Heart right ventricle (tissue), 16 donors: ENCODE data around the gene GNPAT. TPM values are rescaled to one million over a fixed set of nuclear protein-coding genes. Genes with fewer than 3 reads are reported as not detected.

Source experiments
- ATAC-seq, 8 donors: fragments of 200-7000 bp; cut with Tn5 transposase; one replicate each; pipeline ENCODE4 v1.9.1; 2020; ENCODE audit warnings: mild to moderate bottlenecking in 8 of 8, moderate library complexity in 8 of 8, moderate number of reproducible peaks in 1 of 8
- DNase-seq, 2 donors: peaks; one replicate each; pipeline ENCODE4 v3.0.0-alpha.2; 2020
- H3K27ac ChIP-seq, 10 donors: fragments of 200-600 bp; sonication (generic) in 2 of 10; one replicate each; pipeline versions ENCODE4 v1.5.0 to v1.8.0; 2020 to 2022; ENCODE audit warnings: mild to moderate bottlenecking in 3 of 10
- H3K27me3 ChIP-seq, 7 donors: fragments of 200-600 bp; one replicate each; pipeline ENCODE4 v1.8.0; 2021 to 2022; ENCODE audit warnings: mild to moderate bottlenecking in 2 of 7
- H3K36me3 ChIP-seq, 9 donors: fragments of 200-600 bp; sonication (generic) in 1 of 9; one replicate each; pipeline versions ENCODE4 v1.5.0 to v1.8.0; 2020 to 2022; ENCODE audit warnings: mild to moderate bottlenecking in 2 of 9
- H3K4me1 ChIP-seq, 9 donors: fragments of 200-600 bp; sonication (generic) in 1 of 9; one replicate each; pipeline versions ENCODE4 v1.5.0 to v1.8.0; 2020 to 2022; ENCODE audit warnings: mild to moderate bottlenecking in 4 of 9
- H3K4me3 ChIP-seq, 10 donors: fragments of 200-600 bp; sonication (generic) in 2 of 10; one replicate each; pipeline versions ENCODE4 v1.5.0 to v1.8.0; 2020 to 2022; ENCODE audit warnings: mild to moderate bottlenecking in 7 of 10, moderate library complexity in 2 of 10
- H3K9me3 ChIP-seq, 11 donors: fragments of 200-600 bp in 10 of 11; sonication (generic) in 2 of 11; one replicate each; pipeline versions ENCODE4 v1.5.0 to v1.8.0; 2013 to 2022; ENCODE audit warnings: mild to moderate bottlenecking in 2 of 11, control low read depth in 1 of 11, moderate library complexity in 1 of 11
- CTCF ChIP-seq, 9 donors: fragments of 200-600 bp; sonication (generic) in 2 of 9; IDR thresholded peaks; one replicate each; pipeline versions ENCODE4 v1.5.0 to v1.8.0; 2021 to 2022; ENCODE audit warnings: antibody characterized with exemption in 9 of 9, mild to moderate bottlenecking in 5 of 9, moderate library complexity in 1 of 9
- WGBS, 2 donors: extraction: QIAGEN DNeasy Blood & Tissue Kit; methylation state at CpG; one replicate each; pipeline ENCODE4 v1.1.7; 2013; ENCODE audit warnings: inconsistent platforms in 1 of 2; 5-methylcytosine and 5-hydroxymethylcytosine counted together
- intact Hi-C, 10 donors: fragments of 100-400 bp; cut with DNase I; formaldehyde crosslinking; loops; one replicate each; pipeline versions ENCODE4 v1.11.1 to v1.14.2; 2022
- polyA plus RNA-seq, 2 donors: library from polyadenylated mRNA; stranded (reverse); fragments of 200-250 nt; gene quantifications; one replicate each; pipeline ENCODE4 v1.2.3, GENCODE V29; 2013
- total RNA-seq, 10 donors: library from RNA; stranded (reverse); fragmentation: NEBNext Ultra II Directional in 3 of 10; extraction: Animal tissue kit (Norgen Biotek cat#: 25700) in 3 of 10; gene quantifications; one replicate each; pipeline versions ENCODE4 v1.2.1 to v1.2.4, GENCODE V29; 2021 to 2023
- donor health status: Arrhythmogenic right ventricular cardiomyopathy.
- donor health status: ischemic (EF 13 %, LVEDD 7.1; RV severe dilation, severe dysfunction).
- donor health status: healthy with polysubstance abuse.
- donor health status: DM: no; HTN: yes; CAD: no.
- donor health status: DM: no; HTN: no; CAD: no.
- donor health status: ischemic (EF 25% LVEDD 6.9; RV normal size, moderate dysfunction).
- donor health status: ischemic (EF 25% LVEDD 5.7; RV mildly dilated, moderate dysfunction).
- donor health status: healthy.
- donor health status: DM: yes; HTN: yes; CAD: no.
- donor health status: Ischemic cardiomyopathy.
- donor health status: ischemic (EF 35%, LVEDD 5.7; RV mildly dilated, moderate dysfunction).
- donor health status: nonischemic (EF 11% LVEDD 7.7; RV severe dilation, severe dysfunction).
- donor health status: DM: yes; HTN: yes; CAD: no.
- donor health status: PGD.
- donor health status: ischemic (EF 29% LVEDD 5.4; RV normal size, mild dysfunction).
- donor health status: nonischemic (EF 23%, LVEDD 6.1; RV moderate dilation, normal function).

Gene GNPAT
- total and polyA plus RNA-seq, 12 donors, result 40.3 to 74.0 (median 51.8) TPM

DNA sequence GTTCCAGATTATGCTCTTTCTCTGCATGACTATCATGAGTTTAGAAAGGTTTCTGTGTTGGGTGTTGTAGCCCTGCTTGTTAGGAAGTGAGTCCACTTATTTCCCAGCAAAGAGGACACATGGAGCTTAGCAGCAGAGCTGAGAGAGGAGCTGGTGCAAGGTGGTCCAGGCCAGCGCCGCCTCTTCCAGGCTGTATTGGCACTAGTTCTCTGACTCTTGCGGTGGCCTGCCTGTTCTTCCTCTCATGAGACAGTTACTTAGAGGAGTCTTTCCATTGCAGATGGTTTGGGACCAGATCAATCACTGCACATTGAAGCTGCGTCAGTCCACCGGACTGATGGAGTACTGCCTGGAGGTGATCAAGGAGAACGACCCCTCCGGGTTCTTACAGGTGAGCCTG lies 41.1 kb upstream of the GNPAT start:
- Histone ChIP-seq H3K9me3 (no peaks in the 10 kb centered on the region), H3K27me3 (peaks cover 0 to 23% (median 8%) of the 10 kb centered on the region in 7 donors), H3K4me1 (no peaks in the 10 kb centered on the region), H3K27ac (no peak overlapping the region), H3K4me3 (no peak overlapping the region), H3K36me3 (no peaks in the 10 kb centered on the region)
- no peak for TF ChIP-seq CTCF (IDR thresholded peaks at IDR 0.05)
- intact Hi-C loops, result loop anchor here in 2 of 10 donors (10.0 kb wide), 1 partner anchor 185 kb away; no protein-coding TSS in a partner anchor
- DNase-seq (no peak), ATAC-seq (no peak)
- WGBS, 2 donors, result 96 to 97% methylated on average over 7 of the region's 7 CpGs

- H3K27me3 ChIP-seq, result peaks cover 0 to 23% (median 8%) of the 10 kb centered on the region in 7 donors
- no peak overlapping the region for H3K4me3 ChIP-seq
- H3K27ac ChIP-seq, result no peak overlapping the region
- no peak for DNase-seq
- 57% methylated on average over 8 of the region's 8 CpGs for WGBS, 2 donors
- no peak for ATAC-seq
- no peaks in the 10 kb centered on the region for H3K36me3 ChIP-seq
- no peaks in the 10 kb centered on the region for H3K4me1 ChIP-seq
- TF ChIP-seq CTCF (IDR thresholded peaks at IDR 0.05), result no peak
- no peaks in the 10 kb centered on the region for H3K9me3 ChIP-seq
- intact Hi-C loops, result loop anchor here in 1 of 10 donors (10.0 kb wide), 1 partner anchor 186 kb away; no protein-coding TSS in a partner anchor
Measured at GRCh38 chr1:231200388-231201031, 40.5 kb upstream of the GNPAT start.

- no peak overlapping the region for H3K4me3 ChIP-seq
- no peak for TF ChIP-seq CTCF (IDR thresholded peaks at IDR 0.05)
- ATAC-seq, result no peak
- no peaks in the 10 kb centered on the region for H3K9me3 ChIP-seq
- intact Hi-C loops, result loop anchor here in 1 of 10 donors (10.0 kb wide), 1 partner anchor 187 kb away; no protein-coding TSS in a partner anchor
- DNase-seq, result no peak
- no peaks in the 10 kb centered on the region for H3K36me3 ChIP-seq
- 90 to 93% methylated on average over 16 of the region's 16 CpGs for WGBS, 2 donors
- no peaks in the 10 kb centered on the region for H3K4me1 ChIP-seq
- H3K27ac ChIP-seq, result no peak overlapping the region
- H3K27me3 ChIP-seq, result peaks cover 0 to 20% (median 8%) of the 10 kb centered on the region in 7 donors
Measured at GRCh38 chr1:231201375-231201978, 39.5 kb upstream of the GNPAT start.

DNA sequence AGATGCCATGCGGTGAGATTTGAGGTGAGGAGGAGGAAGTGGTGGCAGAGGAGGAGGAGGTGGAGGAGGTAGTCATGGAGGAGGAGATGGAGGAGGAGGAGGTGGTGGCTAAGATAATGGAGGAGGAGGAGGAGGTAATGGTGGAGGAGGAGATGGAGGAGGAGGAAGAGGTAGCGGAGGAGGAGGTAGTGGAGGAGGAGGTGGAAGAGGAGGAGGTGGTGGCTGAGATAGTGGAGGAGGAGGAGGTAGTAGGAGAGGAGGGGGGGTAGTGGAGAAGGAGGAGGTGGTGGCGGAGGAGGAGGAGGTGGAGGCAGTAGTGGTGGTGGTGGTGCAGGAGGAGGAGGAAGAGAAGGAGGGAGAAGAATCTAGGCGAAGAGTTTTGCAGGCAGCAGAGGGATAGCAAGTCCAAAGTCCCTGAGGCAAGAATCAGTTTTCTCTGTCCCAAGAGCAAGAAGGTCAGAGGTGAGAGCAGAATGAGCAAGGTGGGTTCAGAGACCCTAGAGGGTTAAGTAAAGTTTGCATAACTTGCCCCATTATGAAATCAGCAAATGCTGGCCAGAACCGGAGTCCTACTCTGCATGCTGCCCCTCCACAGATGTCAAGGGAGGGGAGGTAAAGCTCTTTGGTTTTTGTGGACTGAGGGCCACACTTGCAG lies 38.9 kb upstream of the GNPAT start:
- no peaks in the 10 kb centered on the region for H3K4me1 ChIP-seq
- H3K9me3 ChIP-seq, result no peaks in the 10 kb centered on the region
- 72 to 75% methylated on average over 5 of the region's 5 CpGs for WGBS, 2 donors
- intact Hi-C loops, result loop anchor here in 2 of 10 donors (2.0 to 10.0 kb wide), 2 partner anchors 53 to 187 kb away; no protein-coding TSS in a partner anchor
- DNase-seq (no peak), ATAC-seq (no peak)
- H3K27ac ChIP-seq, result no peak overlapping the region
- H3K27me3 ChIP-seq, result peaks cover 0 to 20% (median 8%) of the 10 kb centered on the region in 7 donors
- TF ChIP-seq CTCF (IDR thresholded peaks at IDR 0.05), result no peak
- no peak overlapping the region for H3K4me3 ChIP-seq
- H3K36me3 ChIP-seq, result no peaks in the 10 kb centered on the region
